ENCODE results near the gene PLIN4.

- TF ChIP-seq, protein P1, sequence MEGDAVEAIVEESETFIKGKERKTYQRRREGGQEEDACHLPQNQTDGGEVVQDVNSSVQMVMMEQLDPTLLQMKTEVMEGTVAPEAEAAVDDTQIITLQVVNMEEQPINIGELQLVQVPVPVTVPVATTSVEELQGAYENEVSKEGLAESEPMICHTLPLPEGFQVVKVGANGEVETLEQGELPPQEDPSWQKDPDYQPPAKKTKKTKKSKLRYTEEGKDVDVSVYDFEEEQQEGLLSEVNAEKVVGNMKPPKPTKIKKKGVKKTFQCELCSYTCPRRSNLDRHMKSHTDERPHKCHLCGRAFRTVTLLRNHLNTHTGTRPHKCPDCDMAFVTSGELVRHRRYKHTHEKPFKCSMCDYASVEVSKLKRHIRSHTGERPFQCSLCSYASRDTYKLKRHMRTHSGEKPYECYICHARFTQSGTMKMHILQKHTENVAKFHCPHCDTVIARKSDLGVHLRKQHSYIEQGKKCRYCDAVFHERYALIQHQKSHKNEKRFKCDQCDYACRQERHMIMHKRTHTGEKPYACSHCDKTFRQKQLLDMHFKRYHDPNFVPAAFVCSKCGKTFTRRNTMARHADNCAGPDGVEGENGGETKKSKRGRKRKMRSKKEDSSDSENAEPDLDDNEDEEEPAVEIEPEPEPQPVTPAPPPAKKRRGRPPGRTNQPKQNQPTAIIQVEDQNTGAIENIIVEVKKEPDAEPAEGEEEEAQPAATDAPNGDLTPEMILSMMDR (conservative IDR thresholded peaks at IDR 0.05; ENCODE audit: low read length) = no peak
- TF ChIP-seq EZH2phosphoT487 (IDR thresholded peaks at IDR 0.05; ENCODE audit: borderline replicate concordance, low read depth, low read length) = no peak
Observed at GRCh38 chr19:4543842-4544647, 25.8 kb upstream of the PLIN4 start.
